Activated CD8-positive, alpha-beta T cell treated with anti-CD3 and anti-CD28 coated beads for 36 hours (primary cell): ENCODE data around the gene SPATA31C2. TPM values are rescaled to one million over a fixed set of nuclear protein-coding genes. Genes with fewer than 3 reads are reported as not detected.
"Not testable (repeated sequence)": the region's sequence is repeated elsewhere in the genome, so short reads cannot be mapped to it uniquely, and the experiment has no call there.

ENCODE experiments used
- ATAC-seq: fragments of 200-7000 bp; cut with Tn5 transposase; one replicate; pipeline ENCODE4 v1.10.0; 2021; ENCODE audit warnings: mild to moderate bottlenecking, moderate library complexity
- CTCF ChIA-PET: fragments of 350-600 bp; sonication (Branson Sonifier 250); formaldehyde crosslinking; loops from one replicate; lab custom pipeline; 2021; ENCODE audit warnings: antibody characterized with exemption; lab: Charles Lee
- POLR2A ChIA-PET: fragments of 350-600 bp; sonication (Branson Sonifier 250); formaldehyde crosslinking; loops from one replicate; lab custom pipeline; 2021; ENCODE audit warnings: antibody characterized with exemption; lab: Charles Lee
- DNase-seq: peaks from one replicate; pipeline ENCODE4 v3.0.0-alpha.2; 2020
- H3K27ac Mint-ChIP-seq: one replicate; pipeline ENCODE4 v1.8.0; 2021; ENCODE audit warnings: mild to moderate bottlenecking, mixed read lengths
- H3K27me3 Mint-ChIP-seq: one replicate; pipeline ENCODE4 v1.8.0; 2021; ENCODE audit warnings: mixed read lengths
- H3K36me3 Mint-ChIP-seq: one replicate; pipeline ENCODE4 v1.8.0; 2021; ENCODE audit warnings: low read depth, mixed read lengths
- H3K4me1 Mint-ChIP-seq: one replicate; pipeline ENCODE4 v1.8.0; 2021; ENCODE audit warnings: low read depth, mixed read lengths
- H3K4me3 Mint-ChIP-seq: one replicate; pipeline ENCODE4 v1.8.0; 2021; ENCODE audit warnings: mild to moderate bottlenecking, moderate library complexity, mixed read lengths
- H3K9me3 Mint-ChIP-seq: one replicate; pipeline ENCODE4 v1.8.0; 2021; ENCODE audit warnings: mixed read lengths
- intact Hi-C: fragments of 100-400 bp; cut with micrococcal nuclease; formaldehyde crosslinking; loops from one replicate; pipeline ENCODE4 v1.10.0; 2022
- total RNA-seq, 2 experiments: library from RNA; stranded (reverse); gene quantifications; one replicate each; pipeline ENCODE4 v1.2.3, GENCODE V29; 2021
- TF ChIP-seq, protein P1 (sequence below): fragments of 200-600 bp; IDR thresholded peaks from one replicate; pipeline ENCODE4 v1.8.0; 2022; ENCODE audit warnings: antibody characterized with exemption, mild to moderate bottlenecking

Gene SPATA31C2
- total RNA-seq = under 1 TPM; 0.07 to 0.09 TPM

DNA sequence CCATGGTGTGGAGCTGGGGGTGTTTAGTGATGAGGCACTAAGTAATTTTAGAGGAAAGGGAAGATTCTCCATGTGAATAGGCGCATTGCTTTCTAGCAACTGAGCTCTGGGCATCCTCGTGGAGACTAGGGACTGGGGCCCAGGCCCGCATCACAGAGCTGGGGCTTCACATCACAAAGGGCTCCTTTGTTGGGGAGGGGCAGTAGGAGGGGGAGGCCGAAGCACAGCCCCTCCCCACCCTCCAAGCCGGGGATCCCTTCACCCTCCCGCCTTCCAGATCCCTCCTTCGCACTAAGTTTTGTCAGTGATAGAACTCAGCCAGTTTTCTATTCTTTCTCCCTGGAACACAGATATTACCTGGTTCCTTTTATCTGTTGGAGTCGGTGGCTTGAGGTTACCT is at the start of gene SPATA31C2:
SPATA31C2 (minus strand) TSS at position 101 of the 400 bp plus-strand sequence; CDS start at position 72, 29 bp downstream.
- CTCF ChIA-PET, H3K9me3 Mint-ChIP-seq, H3K27me3 Mint-ChIP-seq, POLR2A ChIA-PET, H3K4me1 Mint-ChIP-seq, H3K36me3 Mint-ChIP-seq, intact Hi-C loops, ATAC-seq, H3K27ac Mint-ChIP-seq, H3K4me3 Mint-ChIP-seq, DNase-seq: not testable (repeated sequence)

DNA sequence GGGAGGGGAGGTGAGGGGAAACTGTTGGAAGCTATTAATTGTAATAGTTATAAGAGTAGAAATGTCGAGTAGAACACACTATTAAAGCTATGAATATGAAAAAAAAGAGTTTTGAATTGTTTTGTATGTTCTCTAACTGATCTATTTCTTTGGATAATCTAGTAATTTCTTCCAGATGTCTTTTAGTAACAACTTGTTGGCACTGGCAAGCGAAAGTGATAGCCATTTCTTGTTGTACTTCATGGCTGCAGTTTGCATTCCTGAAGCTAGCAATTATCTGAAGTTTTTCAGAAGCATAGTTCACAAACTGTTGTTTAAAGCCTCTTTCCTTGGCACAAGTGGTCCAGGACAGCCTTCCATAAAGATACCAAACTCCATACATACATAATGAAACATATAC is 49.4 kb upstream of the SPATA31C2 start:
- Mint-ChIP-seq H3K36me3 (no peaks in the 10 kb centered on the region), H3K27ac (no peak overlapping the region), H3K4me1 (no peaks in the 10 kb centered on the region), H3K27me3 (peaks cover 29% of the 10 kb centered on the region), H3K4me3 (no peak overlapping the region), H3K9me3 (peaks cover 11% of the 10 kb centered on the region)
- TF ChIP-seq, protein P1, sequence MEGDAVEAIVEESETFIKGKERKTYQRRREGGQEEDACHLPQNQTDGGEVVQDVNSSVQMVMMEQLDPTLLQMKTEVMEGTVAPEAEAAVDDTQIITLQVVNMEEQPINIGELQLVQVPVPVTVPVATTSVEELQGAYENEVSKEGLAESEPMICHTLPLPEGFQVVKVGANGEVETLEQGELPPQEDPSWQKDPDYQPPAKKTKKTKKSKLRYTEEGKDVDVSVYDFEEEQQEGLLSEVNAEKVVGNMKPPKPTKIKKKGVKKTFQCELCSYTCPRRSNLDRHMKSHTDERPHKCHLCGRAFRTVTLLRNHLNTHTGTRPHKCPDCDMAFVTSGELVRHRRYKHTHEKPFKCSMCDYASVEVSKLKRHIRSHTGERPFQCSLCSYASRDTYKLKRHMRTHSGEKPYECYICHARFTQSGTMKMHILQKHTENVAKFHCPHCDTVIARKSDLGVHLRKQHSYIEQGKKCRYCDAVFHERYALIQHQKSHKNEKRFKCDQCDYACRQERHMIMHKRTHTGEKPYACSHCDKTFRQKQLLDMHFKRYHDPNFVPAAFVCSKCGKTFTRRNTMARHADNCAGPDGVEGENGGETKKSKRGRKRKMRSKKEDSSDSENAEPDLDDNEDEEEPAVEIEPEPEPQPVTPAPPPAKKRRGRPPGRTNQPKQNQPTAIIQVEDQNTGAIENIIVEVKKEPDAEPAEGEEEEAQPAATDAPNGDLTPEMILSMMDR = no peak
- no peak for DNase-seq
- no peak for ATAC-seq
- ChIA-PET POLR2A (no interaction called here), CTCF (interaction anchor here (0.8 to 1.1 kb wide), 2 partner anchors 16 to 22 kb away, joined by 3 read pairs; no protein-coding TSS in a partner anchor)
- intact Hi-C loops = no loop called here

DNA sequence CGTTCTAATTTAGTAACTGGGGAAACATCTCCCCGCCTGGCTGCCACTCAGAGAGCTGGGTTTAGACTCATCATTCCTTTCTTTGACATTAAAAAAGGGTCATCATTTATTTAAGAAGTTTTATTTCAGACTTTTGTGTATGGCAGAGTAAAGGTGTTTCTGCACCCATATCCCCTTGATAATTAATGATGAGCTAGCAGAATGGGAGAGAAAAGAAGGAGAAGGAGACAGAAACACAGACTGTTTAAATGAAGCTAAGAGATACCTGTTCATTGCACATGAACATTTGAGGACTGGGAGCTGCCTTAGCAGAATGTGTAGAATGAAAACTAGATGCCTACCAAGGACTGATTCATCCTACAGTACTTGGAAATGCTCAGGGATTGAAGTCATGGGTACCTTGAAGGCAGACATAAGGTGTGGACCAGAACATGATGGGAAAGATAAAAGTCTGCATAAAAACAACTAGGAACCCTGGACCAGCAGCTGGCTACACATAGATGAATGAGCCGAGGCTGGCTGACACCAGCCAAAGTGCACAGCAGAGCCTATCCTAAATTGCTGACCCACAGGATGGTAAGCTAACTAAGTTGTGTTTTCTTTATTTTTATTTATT is 48.3 kb upstream of the SPATA31C2 start:
- Mint-ChIP-seq H3K27me3 (peaks cover 28% of the 10 kb centered on the region), H3K36me3 (no peaks in the 10 kb centered on the region), H3K27ac (no peak overlapping the region), H3K4me1 (no peaks in the 10 kb centered on the region), H3K4me3 (no peak overlapping the region), H3K9me3 (peaks cover 11% of the 10 kb centered on the region)
- ChIA-PET POLR2A (no interaction called here), CTCF (no interaction called here)
- intact Hi-C loops = no loop called here
- TF ChIP-seq, protein P1 = no peak
- no peak for ATAC-seq
- DNase-seq = no peak

DNA sequence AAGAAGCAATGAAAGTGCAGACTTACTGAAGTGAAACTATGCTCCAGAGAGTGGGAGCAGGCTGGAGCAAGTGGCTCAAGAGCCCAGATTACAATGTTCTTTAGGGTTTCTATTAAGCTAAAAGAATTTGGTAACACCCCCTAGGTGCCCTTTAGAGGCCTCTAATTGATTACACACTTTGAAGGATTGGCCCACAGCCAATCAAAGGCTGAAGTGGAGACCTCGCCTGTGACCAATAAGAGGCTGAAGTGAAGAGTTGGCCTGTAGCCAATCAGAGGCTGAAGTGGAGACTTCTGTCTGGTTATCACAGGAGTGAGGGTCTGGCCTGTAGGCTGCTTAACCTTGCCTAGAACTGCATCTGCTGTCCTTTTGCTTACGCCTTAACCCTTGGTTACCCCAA is 46.7 kb upstream of the SPATA31C2 start:
- peaks cover 1% of the 10 kb centered on the region for H3K9me3 Mint-ChIP-seq
- CTCF ChIA-PET = interaction anchor here (0.6 kb wide), 1 partner anchor 394 kb away, joined by 3 read pairs; no protein-coding TSS in a partner anchor
- no peak overlapping the region for H3K27ac Mint-ChIP-seq
- H3K36me3 Mint-ChIP-seq = no peaks in the 10 kb centered on the region
- intact Hi-C loops = no loop called here
- peaks cover 26% of the 10 kb centered on the region for H3K27me3 Mint-ChIP-seq
- DNase-seq (no peak), ATAC-seq (no peak)
- no peak overlapping the region for H3K4me3 Mint-ChIP-seq
- POLR2A ChIA-PET = no interaction called here
- TF ChIP-seq, protein P1 = no peak
- H3K4me1 Mint-ChIP-seq = peaks cover 2% of the 10 kb centered on the region

DNA sequence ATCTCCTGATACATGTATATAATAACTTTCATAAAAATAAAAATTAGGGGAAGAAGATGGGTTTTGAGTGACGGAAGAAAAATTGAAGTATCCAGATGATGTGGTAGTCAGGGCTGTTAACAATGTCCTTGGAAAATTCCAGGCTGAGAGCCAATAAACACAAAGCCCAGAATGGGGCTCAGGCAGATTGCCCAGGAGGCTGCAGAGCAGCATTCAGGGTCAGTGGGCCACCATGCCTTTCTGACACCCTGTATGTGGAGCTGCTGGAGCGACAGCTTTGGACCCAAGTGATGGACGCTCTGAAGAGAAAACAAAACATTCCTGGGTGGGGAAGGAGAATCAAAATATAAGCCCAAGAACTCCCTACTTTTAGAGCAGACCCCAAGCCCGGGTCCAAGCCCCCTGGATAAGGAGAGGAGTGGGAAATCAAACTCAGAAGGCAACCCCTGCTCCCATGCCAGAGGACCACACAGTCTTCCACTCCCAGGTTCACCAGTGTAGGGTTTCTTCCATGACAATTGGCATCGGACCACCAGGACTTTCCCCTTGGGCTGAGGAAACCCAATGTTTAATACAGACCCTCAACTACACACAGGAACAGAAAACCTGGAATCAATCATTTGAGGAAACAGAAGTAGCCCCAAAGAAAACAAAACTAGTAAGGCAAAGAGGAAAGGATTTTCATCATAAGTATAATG is 45.7 kb upstream of the SPATA31C2 start:
- CTCF ChIA-PET = interaction anchor here (0.6 kb wide), 1 partner anchor 395 kb away, joined by 3 read pairs; no protein-coding TSS in a partner anchor
- no peak overlapping the region for H3K27ac Mint-ChIP-seq
- no peaks in the 10 kb centered on the region for H3K36me3 Mint-ChIP-seq
- DNase-seq = no peak
- TF ChIP-seq, protein P1 = no peak
- ATAC-seq = no peak
- no peaks in the 10 kb centered on the region for H3K9me3 Mint-ChIP-seq
- H3K27me3 Mint-ChIP-seq = peaks cover 25% of the 10 kb centered on the region
- POLR2A ChIA-PET = no interaction called here
- intact Hi-C loops = no loop called here
- no peak overlapping the region for H3K4me3 Mint-ChIP-seq
- peaks cover 6% of the 10 kb centered on the region for H3K4me1 Mint-ChIP-seq
